ENCODE measurements around the gene IFIT1.

Gene IFIT1

GRCh38 chr10:89348481-89348880 is 43.9 kb upstream of the IFIT1 start (continued):
- TF ChIP-seq, protein P1, sequence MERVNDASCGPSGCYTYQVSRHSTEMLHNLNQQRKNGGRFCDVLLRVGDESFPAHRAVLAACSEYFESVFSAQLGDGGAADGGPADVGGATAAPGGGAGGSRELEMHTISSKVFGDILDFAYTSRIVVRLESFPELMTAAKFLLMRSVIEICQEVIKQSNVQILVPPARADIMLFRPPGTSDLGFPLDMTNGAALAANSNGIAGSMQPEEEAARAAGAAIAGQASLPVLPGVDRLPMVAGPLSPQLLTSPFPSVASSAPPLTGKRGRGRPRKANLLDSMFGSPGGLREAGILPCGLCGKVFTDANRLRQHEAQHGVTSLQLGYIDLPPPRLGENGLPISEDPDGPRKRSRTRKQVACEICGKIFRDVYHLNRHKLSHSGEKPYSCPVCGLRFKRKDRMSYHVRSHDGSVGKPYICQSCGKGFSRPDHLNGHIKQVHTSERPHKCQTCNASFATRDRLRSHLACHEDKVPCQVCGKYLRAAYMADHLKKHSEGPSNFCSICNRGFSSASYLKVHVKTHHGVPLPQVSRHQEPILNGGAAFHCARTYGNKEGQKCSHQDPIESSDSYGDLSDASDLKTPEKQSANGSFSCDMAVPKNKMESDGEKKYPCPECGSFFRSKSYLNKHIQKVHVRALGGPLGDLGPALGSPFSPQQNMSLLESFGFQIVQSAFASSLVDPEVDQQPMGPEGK (CRISPR knock-in tag; IDR thresholded peaks at IDR 0.05; ENCODE audit: borderline replicate concordance), result no peak
- TF ChIP-seq CSDC2 (CRISPR knock-in tag; IDR thresholded peaks at IDR 0.05) (no peak), TOX (CRISPR knock-in tag; IDR thresholded peaks at IDR 0.05; ENCODE audit: borderline replicate concordance) (no peak), ZNF70 (CRISPR knock-in tag; IDR thresholded peaks at IDR 0.05) (no peak), OSR1 (CRISPR knock-in tag; IDR thresholded peaks at IDR 0.05) (no peak), ZNF8 (CRISPR knock-in tag; IDR thresholded peaks at IDR 0.05) (no peak), RARB (CRISPR knock-in tag; IDR thresholded peaks at IDR 0.05) (no peak)

DNA sequence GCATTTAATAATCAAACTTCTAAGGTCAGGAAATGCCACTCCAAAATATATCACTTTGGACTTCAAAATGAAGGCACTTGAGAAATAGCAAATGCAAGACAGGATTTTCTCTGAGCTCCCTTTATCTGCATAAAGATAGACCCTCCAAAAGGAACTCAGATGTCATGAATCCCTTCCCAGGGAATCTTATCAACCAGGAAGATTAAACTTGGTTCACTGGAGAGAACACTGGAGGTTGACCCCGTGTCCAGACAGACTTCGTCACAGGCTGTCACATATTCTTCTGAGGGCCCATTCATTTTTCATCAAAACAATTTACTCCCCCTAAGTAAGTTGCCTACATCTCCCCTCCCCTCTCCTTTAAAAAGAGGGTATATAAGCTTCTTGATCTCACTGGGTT is 43.4 kb upstream of the IFIT1 start:
- no peak for ATAC-seq
- TF ChIP-seq TSHZ2 (CRISPR knock-in tag; IDR thresholded peaks at IDR 0.05), result no peak
- TF ChIP-seq RARB (CRISPR knock-in tag; IDR thresholded peaks at IDR 0.05), result no peak
- TF ChIP-seq, protein P2, sequence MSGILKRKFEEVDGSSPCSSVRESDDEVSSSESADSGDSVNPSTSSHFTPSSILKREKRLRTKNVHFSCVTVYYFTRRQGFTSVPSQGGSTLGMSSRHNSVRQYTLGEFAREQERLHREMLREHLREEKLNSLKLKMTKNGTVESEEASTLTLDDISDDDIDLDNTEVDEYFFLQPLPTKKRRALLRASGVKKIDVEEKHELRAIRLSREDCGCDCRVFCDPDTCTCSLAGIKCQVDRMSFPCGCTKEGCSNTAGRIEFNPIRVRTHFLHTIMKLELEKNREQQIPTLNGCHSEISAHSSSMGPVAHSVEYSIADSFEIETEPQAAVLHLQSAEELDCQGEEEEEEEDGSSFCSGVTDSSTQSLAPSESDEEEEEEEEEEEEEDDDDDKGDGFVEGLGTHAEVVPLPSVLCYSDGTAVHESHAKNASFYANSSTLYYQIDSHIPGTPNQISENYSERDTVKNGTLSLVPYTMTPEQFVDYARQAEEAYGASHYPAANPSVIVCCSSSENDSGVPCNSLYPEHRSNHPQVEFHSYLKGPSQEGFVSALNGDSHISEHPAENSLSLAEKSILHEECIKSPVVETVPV (CRISPR knock-in tag; IDR thresholded peaks at IDR 0.05), result no peak
- no peak for TF ChIP-seq OSR1 (CRISPR knock-in tag; IDR thresholded peaks at IDR 0.05)
- no peak for TF ChIP-seq ISL1 (CRISPR knock-in tag; IDR thresholded peaks at IDR 0.05)
- TF ChIP-seq ESRRG (CRISPR knock-in tag; IDR thresholded peaks at IDR 0.05), result no peak
- TF ChIP-seq GLIS3 (CRISPR knock-in tag; IDR thresholded peaks at IDR 0.05), result no peak
- TF ChIP-seq, protein P3, sequence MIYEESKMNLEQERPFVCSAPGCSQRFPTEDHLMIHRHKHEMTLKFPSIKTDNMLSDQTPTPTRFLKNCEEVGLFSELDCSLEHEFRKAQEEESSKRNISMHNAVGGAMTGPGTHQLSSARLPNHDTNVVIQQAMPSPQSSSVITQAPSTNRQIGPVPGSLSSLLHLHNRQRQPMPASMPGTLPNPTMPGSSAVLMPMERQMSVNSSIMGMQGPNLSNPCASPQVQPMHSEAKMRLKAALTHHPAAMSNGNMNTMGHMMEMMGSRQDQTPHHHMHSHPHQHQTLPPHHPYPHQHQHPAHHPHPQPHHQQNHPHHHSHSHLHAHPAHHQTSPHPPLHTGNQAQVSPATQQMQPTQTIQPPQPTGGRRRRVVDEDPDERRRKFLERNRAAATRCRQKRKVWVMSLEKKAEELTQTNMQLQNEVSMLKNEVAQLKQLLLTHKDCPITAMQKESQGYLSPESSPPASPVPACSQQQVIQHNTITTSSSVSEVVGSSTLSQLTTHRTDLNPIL (CRISPR knock-in tag; IDR thresholded peaks at IDR 0.05; ENCODE audit: low read depth), result no peak

- peak; percentile 17; the same call in 2 of the 3 replicates for ATAC-seq
Measured at GRCh38 chr10:89350631-89351315, 41.6 kb upstream of the IFIT1 start.

GRCh38 chr10:89351412-89351779 is 41.0 kb upstream of the IFIT1 start:
- TF ChIP-seq TSHZ2 (CRISPR knock-in tag; IDR thresholded peaks at IDR 0.05), result no peak
- TF ChIP-seq ESRRG (CRISPR knock-in tag; IDR thresholded peaks at IDR 0.05), result no peak
- TF ChIP-seq, protein P1 (CRISPR knock-in tag; IDR thresholded peaks at IDR 0.05; ENCODE audit: borderline replicate concordance), result no peak
- no peak for TF ChIP-seq ZC3H10 (CRISPR knock-in tag; IDR thresholded peaks at IDR 0.05)
- TF ChIP-seq ARNTL (CRISPR knock-in tag; IDR thresholded peaks at IDR 0.05; ENCODE audit: borderline replicate concordance, low read depth), result no peak
- no peak for TF ChIP-seq ZFP3 (CRISPR knock-in tag; IDR thresholded peaks at IDR 0.05)
- TF ChIP-seq, protein P2 (CRISPR knock-in tag; IDR thresholded peaks at IDR 0.05), result no peak
- TF ChIP-seq TOX (CRISPR knock-in tag; IDR thresholded peaks at IDR 0.05; ENCODE audit: borderline replicate concordance), result no peak
- TF ChIP-seq SNAI2 (CRISPR knock-in tag; IDR thresholded peaks at IDR 0.05), result no peak
- peak; percentile 66 for ATAC-seq

All from SK-N-SH treated with all-trans-retinoic acid at 6 μM for 48 hours (cell line).